Stimulated activated CD8-positive, alpha-beta memory T cell treated with anti-CD3 and anti-CD28 coated beads, Interleukin-7, amount 100 ng/mL, for 1 hour (primary cell): ENCODE measurements around the gene PODNL1.
"Not testable (repeated sequence)": the region's sequence is repeated elsewhere in the genome, so short reads cannot be mapped to it uniquely, and the experiment has no call there.

Experiments
- DNase-seq, 2 donors: peaks; one replicate each; pipeline ENCODE4 v3.0.0-alpha.2; 2020; ENCODE audit warnings: low read depth in 2 of 2

PODNL1 gene

GRCh38 chr19:13926715-13927114 is 11.5 kb downstream of the PODNL1 start:
- DNase-seq = no peak

- DNase-seq = no peak
Measured at GRCh38 chr19:13926010-13926409, 12.2 kb downstream of the PODNL1 start.

- DNase-seq = no peak
Measured at GRCh38 chr19:13923194-13923987, 14.8 kb downstream of the PODNL1 start.

GRCh38 chr19:13922118-13922517 is 16.1 kb downstream of the PODNL1 start:
- DNase-seq = not testable (repeated sequence)

GRCh38 chr19:13920940-13921747 is 17.1 kb downstream of the PODNL1 start:
- DNase-seq = no peak

GRCh38 chr19:13920524-13920923 is 17.7 kb downstream of the PODNL1 start:
- DNase-seq = no peak

- no peak for DNase-seq
Measured at GRCh38 chr19:13918726-13919411, 19.3 kb downstream of the PODNL1 start.

GRCh38 chr19:13917888-13918406 is 20.3 kb downstream of the PODNL1 start:
- no peak for DNase-seq

- DNase-seq = no peak
Measured at GRCh38 chr19:13914777-13915176, 23.4 kb downstream of the PODNL1 start.

- no peak for DNase-seq
Measured at GRCh38 chr19:13913352-13913751, 24.9 kb downstream of the PODNL1 start.

- DNase-seq = no peak
Measured at GRCh38 chr19:13909430-13909829, 28.8 kb downstream of the PODNL1 start.

GRCh38 chr19:13908674-13909073 is 29.5 kb downstream of the PODNL1 start:
- DNase-seq = no peak

GRCh38 chr19:13906910-13907309 is 31.3 kb downstream of the PODNL1 start:
- DNase-seq = no peak

GRCh38 chr19:13906521-13906904 is 31.7 kb downstream of the PODNL1 start:
- DNase-seq = no peak

- peak; percentile 86 to 89 for DNase-seq
Measured at GRCh38 chr19:13905634-13906520, 32.3 kb downstream of the PODNL1 start, which contains the start of the genes BRME1 and CC2D1A. Gene BRME1 (minus strand): TSS chr19:13906117. CDS start chr19:13904892, 1,225 bp downstream. Gene CC2D1A (plus strand): TSS chr19:13906201. CDS start chr19:13906442, 241 bp downstream.

GRCh38 chr19:13902993-13903555 is 35.1 kb downstream of the PODNL1 start:
- DNase-seq = no peak

GRCh38 chr19:13899912-13900584 is 38.2 kb downstream of the PODNL1 start:
- no peak for DNase-seq

GRCh38 chr19:13899393-13899792 is 38.8 kb downstream of the PODNL1 start:
- no peak for DNase-seq

- DNase-seq = no peak
Measured at GRCh38 chr19:13896227-13896626, 42.0 kb downstream of the PODNL1 start.

GRCh38 chr19:13894552-13894951 is 43.7 kb downstream of the PODNL1 start:
- no peak for DNase-seq
